ENCODE measurements around the gene LMAN1L.

Gene LMAN1L

GRCh38 chr15:74795966-74796625 lies 16.5 kb upstream of the LMAN1L start:
- Histone ChIP-seq H3F3A (ENCODE audit: insufficient read depth) (peaks cover 17% of the 10 kb centered on the region), H4K20me1 (ENCODE audit: low read depth, low read length) (no peaks in the 10 kb centered on the region), H3K9ac (ENCODE audit: low read length) (no peak overlapping the region), H2AFZ (ENCODE audit: low read depth, low read length, severe bottlenecking) (no peak overlapping the region), H3K27ac (ENCODE audit: low read depth, low read length) (0 out of 2 replicates have a peak overlapping the region, but pooled peaks have one; percentile 9), H3K4me2 (ENCODE audit: low read depth, low read length, poor library complexity, severe bottlenecking) (no peak overlapping the region), H3K27me3 (ENCODE audit: low read length) (no peaks in the 10 kb centered on the region), H3K36me3 (ENCODE audit: low read length) (peaks cover 8% of the 10 kb centered on the region), H3K9me2 (replicated peaks; ENCODE audit: insufficient read depth, low read length) (no peaks in the 10 kb centered on the region), H3K4me3 (ENCODE audit: insufficient read depth, low read length, poor library complexity, severe bottlenecking) (no peak overlapping the region), H3K79me2 (ENCODE audit: insufficient read depth, low read length) (peaks cover 71% of the 10 kb centered on the region), H3K9me3 (ENCODE audit: insufficient read depth, low read length) (no peaks in the 10 kb centered on the region)
- no peak for TF ChIP-seq EZH2phosphoT487 (conservative IDR thresholded peaks at IDR 0.05; ENCODE audit: low read length)

GRCh38 chr15:74798388-74799254 lies 14.0 kb upstream of the LMAN1L start:
- Histone ChIP-seq H3K27ac (ENCODE audit: low read depth, low read length) (peak overlapping the region; percentile 68), H3K9ac (ENCODE audit: low read length) (0 out of 2 replicates have a peak overlapping the region, but pooled peaks have one; percentile 14), H3K9me3 (ENCODE audit: insufficient read depth, low read length) (no peaks in the 10 kb centered on the region), H3K4me2 (ENCODE audit: low read depth, low read length, poor library complexity, severe bottlenecking) (peak overlapping the region; percentile 21), H3K9me2 (replicated peaks; ENCODE audit: insufficient read depth, low read length) (no peaks in the 10 kb centered on the region), H3K36me3 (ENCODE audit: low read length) (peaks cover 20% of the 10 kb centered on the region), H2AFZ (ENCODE audit: low read depth, low read length, severe bottlenecking) (no peak overlapping the region), H3K4me3 (ENCODE audit: insufficient read depth, low read length, poor library complexity, severe bottlenecking) (no peak overlapping the region), H3F3A (ENCODE audit: insufficient read depth) (peaks cover 16% of the 10 kb centered on the region; the same call in 1 of the 2 replicates), H3K27me3 (ENCODE audit: low read length) (no peaks in the 10 kb centered on the region), H4K20me1 (ENCODE audit: low read depth, low read length) (no peaks in the 10 kb centered on the region), H3K79me2 (ENCODE audit: insufficient read depth, low read length) (peaks cover 46% of the 10 kb centered on the region)
- TF ChIP-seq CTCF (IDR thresholded peaks at IDR 0.05; ENCODE audit: insufficient read depth, low read length, poor library complexity, severe bottlenecking): no peak

DNA sequence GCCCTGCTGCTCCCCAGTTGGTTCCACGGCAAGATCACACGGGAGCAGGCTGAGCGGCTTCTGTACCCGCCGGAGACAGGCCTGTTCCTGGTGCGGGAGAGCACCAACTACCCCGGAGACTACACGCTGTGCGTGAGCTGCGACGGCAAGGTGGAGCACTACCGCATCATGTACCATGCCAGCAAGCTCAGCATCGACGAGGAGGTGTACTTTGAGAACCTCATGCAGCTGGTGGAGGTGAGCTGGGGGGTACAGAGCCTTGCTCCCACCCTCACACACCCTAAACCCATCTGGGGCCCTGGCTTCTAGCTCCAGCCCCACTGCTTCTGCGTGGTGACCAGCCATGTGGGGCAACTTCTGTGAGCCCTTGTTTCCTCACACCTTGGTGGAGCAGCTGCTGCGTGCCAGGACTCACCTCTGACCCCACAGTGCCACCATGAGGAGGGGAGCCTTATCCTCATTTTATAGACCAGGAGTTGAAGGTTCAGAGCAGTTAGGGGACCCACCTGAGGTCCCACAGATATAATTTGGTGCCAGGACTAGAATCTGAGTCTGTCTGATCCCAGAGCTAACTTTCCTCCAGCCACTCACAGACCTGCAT lies 13.3 kb upstream of the LMAN1L start:
- no peak overlapping the region for H3K4me3 ChIP-seq (ENCODE audit: insufficient read depth, low read length, poor library complexity, severe bottlenecking)
- H2AFZ ChIP-seq (ENCODE audit: low read depth, low read length, severe bottlenecking): no peak overlapping the region
- H3K27me3 ChIP-seq (ENCODE audit: low read length): no peaks in the 10 kb centered on the region
- peaks cover 39% of the 10 kb centered on the region for H3K79me2 ChIP-seq (ENCODE audit: insufficient read depth, low read length)
- H4K20me1 ChIP-seq (ENCODE audit: low read depth, low read length): no peaks in the 10 kb centered on the region
- peak overlapping the region; percentile 68 for H3K27ac ChIP-seq (ENCODE audit: low read depth, low read length)
- peak overlapping the region; percentile 8 for H3K4me2 ChIP-seq (ENCODE audit: low read depth, low read length, poor library complexity, severe bottlenecking)
- 0 out of 2 replicates have a peak overlapping the region, but pooled peaks have one; percentile 6 for H3K9ac ChIP-seq (ENCODE audit: low read length)
- H3F3A ChIP-seq (ENCODE audit: insufficient read depth): peaks cover 23% of the 10 kb centered on the region; the same call in 1 of the 2 replicates
- TF ChIP-seq EZH2phosphoT487 (conservative IDR thresholded peaks at IDR 0.05; ENCODE audit: low read length) (no peak), CTCF (IDR thresholded peaks at IDR 0.05; ENCODE audit: insufficient read depth, low read length, poor library complexity, severe bottlenecking) (no peak)
- no peaks in the 10 kb centered on the region for H3K9me3 ChIP-seq (ENCODE audit: insufficient read depth, low read length)
- H3K36me3 ChIP-seq (ENCODE audit: low read length): peaks cover 27% of the 10 kb centered on the region
- H3K9me2 ChIP-seq (replicated peaks; ENCODE audit: insufficient read depth, low read length): no peaks in the 10 kb centered on the region

Data from SU-DHL-6 (cell line).